LNCAP (cell line): ENCODE data around the gene TARS1.
A peak's percentile ranks its signal among the peaks of the same experiment; 100 is the strongest.

Experiments
- TF ChIP-seq, protein P1 (sequence below): fragments of 450-650 bp; IDR thresholded peaks from 2 replicates; pipeline ENCODE4 v1.5.1; 2017; ENCODE audit warnings: mild to moderate bottlenecking

The TARS1 gene

DNA sequence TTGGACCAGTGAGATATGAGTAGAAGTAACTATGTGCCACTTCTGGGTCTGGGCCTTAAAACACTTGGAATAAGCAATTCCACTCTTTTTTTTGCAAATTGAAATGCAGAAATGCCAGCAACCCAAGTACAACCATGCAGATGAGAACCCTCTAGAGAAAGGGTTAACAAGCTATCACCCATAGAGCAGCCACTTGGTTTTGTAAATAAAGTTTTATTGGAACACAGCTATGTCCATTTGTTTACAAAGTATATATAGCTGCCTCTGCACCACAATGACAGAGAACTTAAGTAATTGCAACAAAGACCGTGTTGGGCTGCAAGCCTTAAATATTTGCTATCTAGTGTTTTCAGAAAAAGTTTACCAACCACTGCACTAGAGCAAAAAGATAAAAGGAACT is 9.8 kb upstream of the TARS1 start:
- TF ChIP-seq, protein P1, sequence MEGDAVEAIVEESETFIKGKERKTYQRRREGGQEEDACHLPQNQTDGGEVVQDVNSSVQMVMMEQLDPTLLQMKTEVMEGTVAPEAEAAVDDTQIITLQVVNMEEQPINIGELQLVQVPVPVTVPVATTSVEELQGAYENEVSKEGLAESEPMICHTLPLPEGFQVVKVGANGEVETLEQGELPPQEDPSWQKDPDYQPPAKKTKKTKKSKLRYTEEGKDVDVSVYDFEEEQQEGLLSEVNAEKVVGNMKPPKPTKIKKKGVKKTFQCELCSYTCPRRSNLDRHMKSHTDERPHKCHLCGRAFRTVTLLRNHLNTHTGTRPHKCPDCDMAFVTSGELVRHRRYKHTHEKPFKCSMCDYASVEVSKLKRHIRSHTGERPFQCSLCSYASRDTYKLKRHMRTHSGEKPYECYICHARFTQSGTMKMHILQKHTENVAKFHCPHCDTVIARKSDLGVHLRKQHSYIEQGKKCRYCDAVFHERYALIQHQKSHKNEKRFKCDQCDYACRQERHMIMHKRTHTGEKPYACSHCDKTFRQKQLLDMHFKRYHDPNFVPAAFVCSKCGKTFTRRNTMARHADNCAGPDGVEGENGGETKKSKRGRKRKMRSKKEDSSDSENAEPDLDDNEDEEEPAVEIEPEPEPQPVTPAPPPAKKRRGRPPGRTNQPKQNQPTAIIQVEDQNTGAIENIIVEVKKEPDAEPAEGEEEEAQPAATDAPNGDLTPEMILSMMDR, result no peak

DNA sequence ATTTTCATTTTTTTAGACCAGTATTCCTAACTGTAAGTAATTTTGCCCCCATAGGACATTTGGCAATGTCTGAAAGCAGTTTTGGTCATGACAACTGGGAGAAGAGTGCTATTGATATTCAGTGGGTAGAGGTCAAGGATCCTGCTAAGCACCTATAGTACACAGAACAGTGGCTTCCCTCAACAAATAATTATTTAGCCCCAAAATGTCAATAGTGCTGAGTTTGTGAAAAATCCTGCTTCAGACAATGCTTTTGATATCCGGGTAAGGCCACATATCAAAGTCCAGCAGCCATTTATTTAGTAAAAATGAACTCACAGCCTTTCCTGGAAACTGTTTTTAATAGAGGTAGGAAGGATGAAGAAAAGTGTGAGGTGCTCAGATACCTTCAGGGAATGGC is 8.1 kb upstream of the TARS1 start:
- TF ChIP-seq, protein P1, result no peak

DNA sequence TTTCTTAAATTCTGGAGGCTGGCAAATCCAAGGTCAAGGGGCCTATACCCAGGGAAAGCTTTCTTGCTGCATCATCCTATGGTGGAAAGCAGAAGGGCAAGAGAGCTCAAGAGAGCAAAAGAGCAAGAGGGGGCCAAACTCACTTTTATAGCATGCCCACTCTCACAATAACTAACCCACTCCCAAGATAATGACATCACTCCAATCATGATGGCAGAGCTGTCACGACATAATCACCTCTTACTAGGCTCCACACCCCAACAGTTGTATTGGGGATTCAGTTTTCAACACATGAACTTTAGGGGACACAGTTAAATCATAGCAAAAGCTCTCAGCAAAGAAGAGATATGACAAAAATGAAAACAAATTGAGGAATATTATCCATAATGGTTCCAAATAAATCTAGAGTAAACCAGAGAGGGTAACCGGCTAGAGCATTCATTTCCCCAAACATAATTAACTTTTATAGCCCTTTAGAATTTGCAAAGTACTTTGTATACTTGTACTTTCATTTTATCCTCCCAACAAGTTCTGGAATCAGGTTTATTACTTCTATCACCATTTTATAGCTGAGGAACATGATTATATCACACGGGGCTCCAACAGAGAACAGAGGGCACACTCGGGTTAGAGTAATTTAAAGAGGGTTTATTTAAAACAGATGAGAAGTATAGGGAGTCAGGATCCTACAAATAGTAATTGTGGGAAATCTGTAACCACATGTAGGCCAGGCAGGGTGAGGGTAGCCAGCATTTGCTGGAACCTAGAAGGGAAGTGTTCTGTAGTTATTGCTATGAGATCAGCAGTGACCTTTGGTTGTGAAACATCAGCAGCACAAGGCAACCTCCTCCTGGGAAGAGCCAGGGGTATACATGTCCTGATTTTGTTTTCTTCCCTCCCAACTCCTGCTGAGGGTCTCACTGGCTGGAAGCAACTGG is 7.2 kb upstream of the TARS1 start:
- TF ChIP-seq, protein P1, result no peak

DNA sequence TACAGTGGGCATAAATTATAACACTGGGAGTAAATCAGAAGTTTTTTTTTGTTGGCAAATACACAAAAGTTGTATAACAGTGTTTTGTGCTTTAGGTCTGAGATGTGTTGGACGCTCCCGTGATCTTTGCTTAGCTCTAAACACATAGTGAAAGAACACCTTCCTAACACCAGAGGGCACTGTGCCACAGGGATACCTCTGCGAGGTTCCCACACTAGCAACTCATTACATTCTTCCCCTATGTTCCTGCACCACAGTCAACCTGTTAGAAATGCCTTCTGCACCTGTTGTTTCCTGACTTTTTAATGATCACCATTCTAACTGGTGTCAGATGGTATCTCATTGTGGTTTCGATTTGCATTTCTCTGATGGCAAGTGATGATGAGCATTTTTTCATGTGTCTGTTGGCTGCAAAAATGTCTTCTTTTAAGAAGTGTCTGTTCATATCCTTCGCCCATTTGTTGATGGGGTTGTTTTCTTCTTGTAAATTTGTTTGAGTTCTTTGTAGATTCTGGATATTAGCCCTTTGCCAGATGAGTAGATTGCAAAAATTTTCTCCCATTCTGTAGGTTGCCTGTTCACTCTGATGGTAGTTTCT is 4.8 kb upstream of the TARS1 start:
- TF ChIP-seq, protein P1, result peak; percentile 74

DNA sequence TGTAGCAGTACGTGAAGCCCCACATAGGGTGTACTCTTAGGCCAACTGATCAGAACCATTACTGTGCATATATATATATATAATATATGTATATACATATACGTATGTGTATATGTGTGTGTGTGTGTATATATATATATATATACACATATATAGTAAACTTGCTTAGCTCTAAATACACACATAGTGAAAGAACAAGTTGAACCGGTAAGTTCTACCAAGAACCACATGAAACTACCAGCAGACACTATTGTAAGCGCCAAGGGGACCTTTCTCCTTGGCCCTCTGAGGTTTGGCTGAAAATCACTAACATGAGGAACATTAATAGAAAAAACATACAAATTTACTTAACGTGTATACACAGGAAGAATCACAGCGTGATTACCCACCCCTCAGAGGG is 1.8 kb upstream of the TARS1 start:
- TF ChIP-seq, protein P1, result no peak

DNA sequence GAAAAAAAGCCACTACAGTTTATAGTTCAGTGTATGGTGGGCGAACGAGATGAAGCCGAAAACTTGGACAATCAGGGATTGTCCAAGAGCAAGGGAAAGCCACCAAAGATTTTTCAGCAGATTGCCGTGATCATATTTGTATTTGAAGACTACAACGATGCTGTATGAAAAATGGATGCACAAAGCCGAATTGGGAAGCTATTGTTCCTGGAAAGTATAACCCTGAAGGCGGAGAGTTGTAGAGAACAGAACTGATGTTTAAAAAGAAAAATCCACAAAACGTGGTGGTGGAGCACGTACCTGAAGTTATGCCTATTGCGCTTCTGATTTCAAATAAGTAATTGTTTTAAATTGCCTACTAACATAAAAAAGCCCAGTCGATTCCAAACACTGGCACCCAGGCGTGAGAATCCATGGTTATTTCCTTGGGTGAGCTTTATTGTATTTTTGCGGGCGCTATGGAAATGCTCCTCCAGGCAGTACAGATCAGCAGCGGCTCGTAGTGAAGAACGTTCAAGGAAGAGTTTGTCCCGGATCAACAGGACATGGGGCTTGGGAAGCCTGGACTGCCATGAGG is 772 bp upstream of the TARS1 start:
- TF ChIP-seq, protein P1, result no peak

DNA sequence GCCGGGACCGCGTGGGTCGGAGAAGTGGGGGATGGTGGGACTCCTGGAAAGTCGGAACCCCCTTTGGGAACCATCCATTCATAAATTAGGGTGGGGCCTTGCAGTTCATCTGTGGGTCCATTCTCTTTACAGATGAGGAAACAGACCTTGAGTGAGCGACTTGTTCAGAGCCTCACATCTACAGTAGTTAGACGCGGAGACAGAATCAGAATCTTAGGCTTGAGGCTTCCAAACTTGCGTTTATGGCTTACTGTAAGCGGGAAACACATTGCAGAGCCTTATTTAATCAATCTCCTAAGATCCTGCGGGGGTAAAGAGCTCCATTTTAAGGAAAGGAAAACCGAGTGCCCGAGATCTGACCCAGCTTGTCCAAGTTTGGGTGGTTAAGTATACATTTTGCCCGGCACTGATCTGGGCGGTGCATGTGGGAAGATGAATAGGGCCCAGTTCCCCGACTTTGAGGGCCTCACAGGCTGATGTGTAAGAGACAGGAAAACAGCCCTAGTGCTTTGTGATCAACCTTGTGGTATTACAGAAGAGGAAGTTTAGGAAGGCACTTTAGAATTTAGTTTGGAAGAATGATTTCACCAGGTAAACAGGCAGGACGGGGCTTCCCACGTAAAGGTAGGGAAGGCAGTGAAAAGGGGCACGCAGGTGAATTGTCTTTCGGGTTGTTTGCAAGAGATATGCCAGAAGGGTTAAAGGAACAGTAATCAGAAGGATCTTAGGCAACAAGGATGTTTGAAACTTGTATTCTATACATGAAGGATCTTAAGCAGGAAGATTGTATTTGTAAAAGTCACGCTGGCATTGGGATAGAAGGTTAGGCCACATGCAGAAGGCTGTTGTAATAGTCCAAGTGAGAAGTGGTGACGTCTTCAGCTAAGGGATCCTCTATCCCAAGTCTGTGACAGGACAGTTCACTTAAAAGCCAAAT is 744 bp downstream of the TARS1 start:
- TF ChIP-seq, protein P1, result no peak
